B cell (primary cell): Measurements from ENCODE around the gene PRKAG2.

Source experiments
- CTCF ChIP-seq: fragments of 200-600 bp; IDR thresholded peaks from one replicate; pipeline ENCODE4 v1.8.0; 2022; ENCODE audit warnings: antibody characterized with exemption, mild to moderate bottlenecking
- EZH2 ChIP-seq: IDR thresholded peaks from 2 replicates; pipeline ENCODE4 v1.6.1; 2012; ENCODE audit warnings: borderline replicate concordance, low read depth, mild to moderate bottlenecking, moderate library complexity, low read length; ENCODE audit not compliant: insufficient read depth, poor library complexity, severe bottlenecking

DNA sequence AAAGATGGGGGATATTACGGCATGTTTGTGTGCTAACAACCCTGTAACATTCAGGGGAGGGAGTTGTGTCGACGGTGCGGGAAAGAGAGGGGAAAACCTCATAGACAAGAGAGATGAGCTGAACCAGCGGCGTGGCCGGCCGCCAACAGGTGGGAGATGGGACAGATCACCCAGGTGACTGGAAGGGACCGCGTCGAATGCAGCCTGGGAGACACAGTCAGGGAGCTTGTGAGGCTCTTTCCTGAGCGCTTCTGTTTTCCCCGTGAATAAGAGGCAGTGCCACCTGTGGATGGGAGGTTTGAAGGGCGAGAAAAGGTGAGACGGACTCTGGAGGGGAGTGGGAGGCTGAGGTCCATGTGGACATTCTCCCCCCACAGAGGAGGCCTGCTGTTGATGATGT is 9.9 kb upstream of the PRKAG2 start:
- TF ChIP-seq CTCF, result no peak
- no peak for TF ChIP-seq EZH2
